Measurements from ENCODE around the gene TMEM178A.
"Not testable (repeated sequence)": the region's sequence is repeated elsewhere in the genome, so short reads cannot be mapped to it uniquely, and the experiment has no call there.

The TMEM178A gene

DNA sequence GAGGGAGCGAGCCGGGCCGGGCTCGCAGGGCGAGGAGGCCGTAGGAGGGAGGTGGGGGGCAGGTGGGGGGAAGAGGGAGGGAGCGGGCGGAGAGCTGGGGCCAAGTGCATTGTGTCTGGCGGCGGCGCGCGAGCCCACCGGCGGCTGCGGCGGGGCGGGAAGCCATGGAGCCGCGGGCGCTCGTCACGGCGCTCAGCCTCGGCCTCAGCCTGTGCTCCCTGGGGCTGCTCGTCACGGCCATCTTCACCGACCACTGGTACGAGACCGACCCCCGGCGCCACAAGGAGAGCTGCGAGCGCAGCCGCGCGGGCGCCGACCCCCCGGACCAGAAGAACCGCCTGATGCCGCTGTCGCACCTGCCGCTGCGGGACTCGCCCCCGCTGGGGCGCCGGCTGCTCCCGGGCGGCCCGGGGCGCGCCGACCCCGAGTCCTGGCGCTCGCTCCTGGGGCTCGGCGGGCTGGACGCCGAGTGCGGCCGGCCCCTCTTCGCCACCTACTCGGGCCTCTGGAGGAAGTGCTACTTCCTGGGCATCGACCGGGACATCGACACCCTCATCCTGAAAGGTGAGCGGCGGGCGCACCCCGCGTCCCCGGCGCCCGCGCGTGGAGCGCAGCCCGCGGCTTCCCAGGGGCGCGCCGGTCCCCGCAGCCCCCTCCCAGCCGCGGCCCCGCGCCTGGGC lies at the start of gene TMEM178A:
TSS of gene TMEM178A (plus strand) at position 107 of the 680 bp plus-strand sequence. CDS start at position 165, 58 bp downstream.
- no peak for DNase-seq

DNA sequence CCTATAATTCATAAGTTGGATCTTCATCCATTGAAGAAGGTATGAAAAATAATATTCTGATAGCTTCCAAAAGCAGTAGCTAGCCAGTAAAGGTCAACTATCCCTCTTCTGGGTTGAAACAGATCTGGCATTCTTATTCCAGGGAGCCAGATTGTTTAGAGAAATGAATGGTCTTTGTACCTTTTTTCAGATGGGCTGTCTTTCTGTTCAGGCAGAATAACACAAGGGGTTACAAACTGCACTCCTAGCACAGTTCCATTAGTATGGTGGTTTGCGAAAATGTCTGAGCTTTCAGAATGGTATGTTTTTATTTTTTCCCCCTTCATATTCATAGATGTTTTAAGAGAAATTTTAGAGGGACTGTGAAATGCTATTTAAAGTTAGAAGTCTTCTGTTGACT lies 47.5 kb upstream of the TMEM178A start:
- no peak for DNase-seq

GRCh38 chr2:39618736-39619135 lies 47.0 kb upstream of the TMEM178A start:
- DNase-seq = no peak

GRCh38 chr2:39620067-39620466 lies 45.6 kb upstream of the TMEM178A start:
- DNase-seq = peak; percentile 30

DNA sequence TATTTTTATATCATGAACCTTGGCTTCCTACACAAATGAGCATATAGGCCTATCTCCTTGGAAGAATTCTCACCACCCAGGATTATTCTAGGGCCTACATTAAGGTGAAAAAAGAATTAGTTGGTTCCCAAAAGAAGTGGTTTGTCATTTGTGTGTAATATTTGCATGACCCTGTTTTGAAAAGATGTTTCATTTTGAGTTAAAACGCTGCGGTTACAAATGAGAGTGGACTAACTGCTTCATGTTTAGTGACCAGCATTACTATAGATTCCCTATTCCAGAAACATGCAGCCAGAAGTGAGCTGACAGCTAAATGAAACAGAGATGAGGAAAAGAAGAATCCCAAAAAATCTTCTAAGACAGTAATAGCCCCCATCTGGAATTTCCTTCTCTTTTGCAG lies 44.1 kb upstream of the TMEM178A start:
- DNase-seq = no peak

DNA sequence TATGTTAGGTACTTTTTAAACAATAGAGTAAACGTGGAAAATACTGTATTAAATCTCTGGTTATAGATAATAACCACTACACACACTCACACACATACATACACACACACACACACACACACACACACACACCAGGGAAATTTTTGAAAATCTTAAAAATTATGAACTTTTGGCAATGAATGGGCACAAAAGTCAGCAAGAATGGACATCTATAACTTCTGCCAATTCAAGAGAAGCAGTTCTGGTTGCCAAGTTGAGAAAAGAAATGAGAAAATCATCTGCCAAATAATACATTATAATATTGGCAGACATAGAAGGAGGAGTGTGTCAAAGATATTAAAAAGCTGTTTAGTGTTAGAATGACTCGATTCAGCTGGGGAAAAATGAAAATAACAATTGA lies 42.9 kb upstream of the TMEM178A start:
- DNase-seq = no peak

DNA sequence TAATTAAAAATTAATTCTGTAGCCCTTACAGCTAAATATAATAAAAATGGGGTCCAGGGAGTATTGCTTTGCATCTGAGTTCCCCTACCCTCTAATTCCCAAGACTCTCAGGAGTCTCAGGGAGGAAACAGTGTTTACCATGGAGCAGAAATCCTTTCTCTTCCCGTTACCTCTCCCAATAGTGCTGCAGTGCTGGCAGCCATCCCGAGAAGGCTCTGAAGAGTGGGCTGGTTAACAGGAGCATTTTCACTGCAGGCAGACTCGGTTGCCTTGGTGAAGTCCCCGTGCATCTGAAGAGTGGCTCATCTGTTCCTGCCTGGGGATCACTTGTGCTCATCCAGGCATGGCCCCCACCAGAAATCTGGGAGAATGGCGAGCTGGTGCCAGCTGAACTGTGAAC lies 41.8 kb upstream of the TMEM178A start:
- DNase-seq = no peak

DNA sequence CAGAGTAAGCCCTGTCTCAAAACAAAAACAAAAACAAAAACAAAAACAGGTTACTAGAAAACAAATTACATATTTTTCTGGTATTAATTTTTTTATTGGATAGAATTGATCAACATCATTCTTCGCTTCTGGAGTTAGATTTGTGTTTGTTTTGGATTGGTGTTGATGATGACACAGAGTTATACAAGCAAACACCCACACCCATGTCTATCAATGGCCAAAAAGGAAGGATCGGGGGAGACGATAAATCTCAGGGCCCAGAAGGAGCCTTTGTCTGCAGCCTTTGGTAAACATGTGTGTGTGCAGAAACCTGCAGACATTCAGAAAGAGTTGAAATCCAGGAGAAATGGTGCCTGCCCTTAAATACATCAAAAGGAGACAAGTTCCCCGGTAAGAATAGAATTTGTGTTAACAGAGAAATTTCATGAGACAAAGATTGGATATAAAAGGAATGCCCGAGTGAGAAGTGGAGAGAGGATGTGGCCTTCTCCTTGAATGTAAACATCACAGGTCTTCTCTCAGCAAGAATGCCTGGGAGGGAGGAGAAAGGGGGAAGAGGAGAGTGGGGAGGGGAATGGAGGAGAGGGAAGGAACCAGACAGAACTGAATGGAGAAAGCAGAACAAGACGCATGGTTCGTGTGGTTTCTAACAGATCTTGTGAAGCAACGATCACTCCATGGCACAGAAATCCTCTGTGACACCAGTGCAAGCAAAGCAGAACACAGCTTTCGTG lies 40.4 kb upstream of the TMEM178A start:
- no peak for DNase-seq

GRCh38 chr2:39625927-39626270 lies 39.8 kb upstream of the TMEM178A start:
- no peak for DNase-seq

- DNase-seq = not testable (repeated sequence)
Observed at GRCh38 chr2:39628346-39628745, 37.4 kb upstream of the TMEM178A start.

DNA sequence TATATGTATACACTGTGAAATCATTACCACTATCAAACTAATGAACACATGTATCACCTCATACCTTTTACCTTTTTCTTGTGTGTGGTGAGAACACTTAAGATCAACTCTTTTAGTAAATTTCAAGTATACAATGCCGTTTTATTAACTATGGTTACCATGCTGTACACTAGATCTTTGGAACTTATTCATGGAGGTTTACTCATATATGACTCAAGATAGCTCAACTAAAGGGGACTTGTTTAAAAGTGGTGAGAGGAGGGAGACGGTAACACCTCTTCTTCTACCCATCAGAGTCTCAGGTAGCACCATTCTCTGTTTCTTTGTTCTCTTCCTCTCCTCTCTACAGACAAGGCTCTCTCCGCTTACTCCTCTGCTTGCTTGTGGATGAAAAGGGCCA lies 36.1 kb upstream of the TMEM178A start:
- no peak for DNase-seq

- DNase-seq = no peak
Observed at GRCh38 chr2:39631256-39631655, 34.5 kb upstream of the TMEM178A start.

DNA sequence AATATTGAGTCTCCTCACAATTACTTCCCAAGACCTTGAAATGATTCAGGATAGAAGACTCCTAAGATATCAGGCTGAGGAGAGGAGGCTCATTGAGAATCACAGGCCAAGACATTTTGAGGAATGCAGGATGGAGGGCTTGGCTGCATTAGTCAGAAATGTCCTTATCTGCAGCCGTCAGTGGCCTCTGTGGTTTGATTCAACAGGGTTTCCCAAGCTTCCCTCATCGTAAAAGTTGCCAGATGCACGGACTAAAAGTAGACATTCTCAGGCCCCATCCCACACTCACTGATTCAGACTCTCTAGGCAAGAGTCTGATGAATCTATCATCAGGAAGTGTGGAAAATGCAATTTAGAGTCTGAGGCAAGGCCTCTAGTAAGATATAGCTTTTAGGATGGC lies 34.0 kb upstream of the TMEM178A start:
- DNase-seq = no peak

- no peak for DNase-seq
Observed at GRCh38 chr2:39632876-39633275, 32.8 kb upstream of the TMEM178A start.

- no peak for DNase-seq
Observed at GRCh38 chr2:39636306-39636705, 29.4 kb upstream of the TMEM178A start.

GRCh38 chr2:39638581-39638980 lies 27.1 kb upstream of the TMEM178A start:
- no peak for DNase-seq

DNA sequence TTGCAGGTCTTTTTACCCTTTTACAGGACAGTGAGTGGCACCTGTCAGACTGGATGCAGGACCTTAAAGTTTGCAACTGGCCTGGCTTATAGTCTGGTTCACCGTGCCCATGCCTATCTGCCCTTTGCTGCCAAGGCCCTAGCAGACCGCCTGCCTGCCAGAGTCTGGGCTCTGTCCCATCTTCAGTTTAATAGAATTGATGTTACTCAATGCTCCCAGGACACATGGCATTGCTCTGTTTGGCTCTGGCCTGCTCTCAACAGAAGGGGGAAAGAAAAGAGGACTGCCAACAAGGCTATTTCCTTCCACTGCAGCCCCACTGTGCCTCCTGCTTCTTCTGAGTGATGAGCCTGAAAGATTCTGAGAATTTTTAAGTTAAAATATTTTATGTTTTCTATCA lies 25.6 kb upstream of the TMEM178A start:
- DNase-seq = no peak

- DNase-seq = no peak
Observed at GRCh38 chr2:39640681-39641080, 25.0 kb upstream of the TMEM178A start.

- no peak for DNase-seq
Observed at GRCh38 chr2:39641635-39642034, 24.1 kb upstream of the TMEM178A start.

DNA sequence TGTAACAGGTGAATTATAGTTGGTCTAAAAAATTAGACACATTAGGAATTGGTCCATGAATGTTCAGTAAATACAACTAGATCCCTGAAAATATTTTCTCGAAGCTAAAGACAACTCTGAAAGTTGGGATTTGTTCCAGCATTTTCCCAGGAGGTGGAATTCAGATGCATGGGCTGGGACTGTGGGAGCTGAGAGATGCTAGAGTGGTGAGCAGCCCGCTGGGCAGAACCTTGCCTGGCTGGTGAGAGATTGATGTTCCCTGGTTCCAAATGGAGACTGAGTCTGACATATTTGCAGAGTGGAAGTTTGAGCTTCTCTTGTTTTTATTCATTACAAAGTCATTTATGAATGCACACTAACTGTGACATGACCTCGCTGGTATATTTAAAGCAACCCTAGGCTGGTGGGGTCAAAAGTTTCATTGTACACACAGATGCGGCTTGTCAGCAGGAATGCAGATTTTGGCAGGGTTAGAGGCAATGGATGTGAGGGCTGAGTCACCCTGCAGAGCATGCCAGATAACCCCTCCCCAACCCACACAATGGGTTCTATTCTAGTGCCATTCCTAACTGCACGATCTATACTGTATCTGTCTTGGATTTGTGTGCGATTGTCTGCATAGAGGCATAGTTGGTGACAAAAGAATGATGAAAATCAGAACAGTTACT lies 23.5 kb upstream of the TMEM178A start:
- no peak for DNase-seq

- no peak for DNase-seq
Observed at GRCh38 chr2:39645826-39646225, 19.9 kb upstream of the TMEM178A start.

- no peak for DNase-seq
Observed at GRCh38 chr2:39646267-39646666, 19.4 kb upstream of the TMEM178A start.

DNA sequence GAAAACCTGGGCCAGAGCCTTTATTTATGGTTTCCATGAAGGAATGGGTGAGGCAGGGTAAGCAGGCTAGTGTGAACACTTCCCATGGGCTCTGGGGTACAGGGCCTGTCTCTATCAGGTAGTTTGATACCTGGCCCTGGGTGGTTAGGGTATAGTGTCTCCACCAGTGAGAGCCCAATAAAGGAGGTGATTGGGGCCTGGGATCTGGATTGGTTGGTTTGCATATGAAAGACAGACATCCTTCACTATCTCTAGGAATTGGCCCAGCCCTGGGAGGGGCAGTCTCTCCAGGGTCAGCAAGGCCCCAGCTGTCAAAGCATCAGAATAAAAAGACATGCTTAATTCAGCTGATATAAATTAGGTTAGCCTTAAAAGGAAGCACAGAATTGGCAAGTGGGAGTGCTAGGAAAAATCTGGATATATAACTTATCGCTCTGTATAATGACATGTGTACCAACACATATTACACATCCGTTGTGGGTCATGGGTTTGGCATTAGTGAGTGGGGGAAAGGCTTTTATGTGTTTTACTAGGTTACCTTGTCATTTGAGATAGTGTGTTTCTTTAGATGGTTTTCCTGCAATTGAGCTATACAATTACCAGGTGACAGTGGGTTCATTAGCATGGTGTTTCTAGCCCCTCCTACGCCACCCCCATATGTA lies 18.5 kb upstream of the TMEM178A start:
- no peak for DNase-seq

DNA sequence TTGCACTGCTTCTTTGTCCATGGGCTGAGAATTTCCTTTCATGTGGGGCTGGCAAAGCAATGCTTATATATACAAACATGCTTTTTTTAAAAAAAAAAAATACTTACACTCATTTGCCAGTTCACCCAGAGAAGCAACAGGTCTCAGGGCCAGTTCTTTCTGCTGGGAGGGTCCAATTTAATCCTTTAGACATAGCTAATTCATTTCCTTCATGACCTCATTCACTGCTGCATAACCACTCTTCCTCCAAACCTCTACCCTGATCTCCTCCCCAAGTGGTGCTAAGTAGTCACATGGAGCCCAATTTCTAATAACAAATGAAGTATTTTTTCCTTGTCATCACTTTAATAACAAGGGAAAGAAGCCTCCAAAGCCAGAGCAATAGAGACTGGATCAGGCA lies 17.1 kb upstream of the TMEM178A start:
- no peak for DNase-seq
